Effector CD8-positive, alpha-beta T cell (primary cell): ENCODE data around the gene SRCIN1.
A peak's percentile ranks its signal among the peaks of the same experiment; 100 is the strongest.

ENCODE experiments used
- DNase-seq: peaks from one replicate; lab custom pipeline; 2025; lab: John Stamatoyannopoulos, UW

The SRCIN1 gene

GRCh38 chr17:38561416-38562214 is 44.1 kb downstream of the SRCIN1 start:
- DNase-seq: no peak

GRCh38 chr17:38560503-38561318 is 45.0 kb downstream of the SRCIN1 start:
- DNase-seq: no peak

- no peak for DNase-seq
These were observed 45.9 kb downstream of the SRCIN1 start for GRCh38 chr17:38559880-38560230.

GRCh38 chr17:38559051-38559879 is 46.5 kb downstream of the SRCIN1 start:
- DNase-seq: peak; percentile 78

GRCh38 chr17:38558728-38559050 is 47.1 kb downstream of the SRCIN1 start:
- DNase-seq: no peak

- DNase-seq: peak; percentile 78
These were observed 47.7 kb downstream of the SRCIN1 start for GRCh38 chr17:38557836-38558727.

GRCh38 chr17:38557396-38557795 is 48.4 kb downstream of the SRCIN1 start:
- DNase-seq: no peak

- no peak for DNase-seq
These were observed 49.5 kb downstream of the SRCIN1 start for GRCh38 chr17:38556239-38556638.

- DNase-seq: no peak
These were observed 51.1 kb downstream of the SRCIN1 start for GRCh38 chr17:38554430-38555350.

GRCh38 chr17:38552343-38552742 is 53.4 kb downstream of the SRCIN1 start:
- DNase-seq: no peak

- no peak for DNase-seq
These were observed 54.6 kb downstream of the SRCIN1 start for GRCh38 chr17:38551121-38551520.

GRCh38 chr17:38550661-38551060 is 55.1 kb downstream of the SRCIN1 start:
- DNase-seq: no peak

- DNase-seq: no peak
These were observed 56.5 kb downstream of the SRCIN1 start for GRCh38 chr17:38549285-38549684.

GRCh38 chr17:38547444-38547843 is 58.3 kb downstream of the SRCIN1 start:
- no peak for DNase-seq

GRCh38 chr17:38546396-38546795 is 59.4 kb downstream of the SRCIN1 start:
- no peak for DNase-seq

GRCh38 chr17:38545531-38546225 is 60.1 kb downstream of the SRCIN1 start:
- DNase-seq: no peak

- no peak for DNase-seq
These were observed 60.9 kb downstream of the SRCIN1 start for GRCh38 chr17:38544839-38545209.

- no peak for DNase-seq
These were observed 61.4 kb downstream of the SRCIN1 start for GRCh38 chr17:38544175-38544838.
